HG03139 (cell line): ENCODE measurements around the gene SLC25A21.

Source experiments
- ATAC-seq: cut with Tn5 transposase; IDR thresholded peaks from one replicate; pipeline ENCODE4 v1.9.1; 2021; ENCODE audit not compliant: unreplicated experiment

Gene SLC25A21

DNA sequence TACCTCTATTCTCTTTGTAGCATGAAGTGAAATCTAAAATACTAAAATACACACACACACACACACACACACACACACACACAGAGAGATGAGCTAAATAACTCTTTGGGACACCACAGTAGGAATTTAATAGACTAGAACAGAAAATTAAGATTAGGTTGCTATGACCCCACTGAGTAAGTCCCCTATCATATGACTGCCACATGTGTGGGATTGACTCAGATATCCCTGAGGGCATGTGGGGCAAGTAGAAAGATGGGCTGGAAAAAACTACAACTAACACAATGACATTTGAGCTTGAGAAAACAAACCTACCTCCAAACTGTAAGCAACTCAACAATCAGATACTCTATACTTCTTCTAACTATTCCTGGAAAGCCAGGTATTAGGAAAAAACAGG lies 27.0 kb downstream of the SLC25A21 start:
- no peak for ATAC-seq

DNA sequence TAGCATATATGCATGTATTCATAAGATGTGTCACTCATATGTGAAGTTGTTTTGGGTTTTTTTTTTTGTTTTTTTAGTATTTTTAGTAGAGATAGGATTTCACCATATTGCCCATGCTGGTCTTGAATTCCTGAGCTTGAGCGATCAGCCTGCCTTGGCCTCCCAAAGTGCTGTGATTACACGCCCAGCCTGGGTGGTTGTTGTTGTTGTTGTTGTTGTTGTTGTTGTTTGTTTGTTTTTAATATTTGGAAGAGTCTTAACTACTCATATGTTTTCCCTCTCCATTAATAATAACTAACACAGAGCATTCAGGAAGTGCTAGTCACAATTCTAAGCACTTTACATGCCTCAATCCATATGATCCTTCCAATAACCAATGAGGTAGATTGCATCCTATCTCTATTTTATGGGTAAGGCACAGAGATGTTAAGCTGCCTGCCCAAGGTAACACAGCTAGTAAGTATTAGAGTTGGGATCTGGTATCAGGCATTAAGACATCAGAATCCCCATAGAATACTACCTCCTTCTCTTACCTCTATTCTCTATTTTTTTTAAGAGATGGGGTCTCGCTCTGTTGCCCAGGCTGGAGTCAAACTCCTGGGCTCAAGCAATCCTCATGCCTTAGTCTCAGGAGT lies 27.6 kb downstream of the SLC25A21 start:
- ATAC-seq: no peak

DNA sequence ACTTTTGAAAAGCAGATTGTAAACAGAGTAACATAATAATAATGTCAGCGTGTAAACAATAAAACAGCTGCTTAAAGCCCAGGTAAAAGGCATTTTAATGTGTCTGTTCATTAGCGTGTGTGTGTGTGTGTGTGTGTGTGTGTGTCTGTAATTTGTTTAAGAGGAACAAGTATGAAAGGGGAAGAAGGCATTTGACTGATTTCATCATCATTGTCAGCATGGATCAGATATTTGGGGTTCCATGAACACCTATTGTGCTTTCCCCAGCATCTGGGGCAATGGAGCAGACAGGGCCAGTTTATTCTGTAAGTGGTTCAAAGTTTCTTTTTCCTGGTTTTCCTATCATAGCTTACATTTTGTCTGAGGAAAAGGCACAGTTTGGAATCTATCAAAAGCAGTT lies 28.9 kb downstream of the SLC25A21 start:
- ATAC-seq: no peak

DNA sequence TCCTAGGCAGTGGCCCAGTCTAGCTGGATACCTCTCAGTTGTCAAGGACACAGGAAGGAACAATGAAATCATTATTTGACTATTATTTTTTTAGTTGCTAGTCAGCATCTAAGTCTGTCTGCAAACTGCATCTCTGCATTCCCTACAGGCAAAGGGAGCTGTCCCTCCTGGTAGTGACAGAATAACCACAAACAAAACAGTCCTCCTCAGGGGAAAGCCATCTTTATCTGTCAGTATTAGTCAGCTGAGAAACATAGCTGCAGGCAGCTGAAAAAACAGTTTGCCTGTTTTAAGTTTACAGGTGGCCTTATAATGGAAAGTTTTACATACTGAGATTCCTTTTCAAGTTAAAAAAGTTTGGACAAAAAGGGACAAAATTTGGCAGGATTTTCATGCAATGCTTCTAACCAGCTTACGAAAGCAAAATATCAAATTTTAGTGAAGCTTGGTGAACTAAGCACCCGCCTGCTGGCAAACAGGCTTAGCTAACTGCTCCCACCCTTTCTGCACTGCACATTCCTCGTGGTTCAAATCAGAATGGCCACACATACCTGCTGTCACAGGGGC lies 29.5 kb downstream of the SLC25A21 start:
- no peak for ATAC-seq

DNA sequence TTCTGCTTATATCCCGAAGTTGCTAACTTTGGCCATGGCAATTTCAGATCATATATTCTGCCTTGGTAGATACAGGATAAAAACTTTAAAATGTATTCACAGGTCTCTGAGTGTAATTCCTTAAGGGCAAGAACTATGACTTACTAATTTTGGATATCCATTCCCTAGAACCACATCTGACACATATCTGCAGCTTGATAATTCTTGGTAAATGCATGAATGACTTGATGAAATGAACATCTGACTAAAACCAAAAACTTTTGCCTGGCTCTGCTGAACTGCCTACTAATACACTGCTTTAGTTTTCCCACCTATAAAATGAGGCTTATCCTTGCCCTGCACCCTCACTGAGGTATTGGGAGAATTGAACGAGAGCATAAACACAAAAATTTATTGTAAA lies 32.2 kb downstream of the SLC25A21 start:
- ATAC-seq: no peak

- no peak for ATAC-seq
Measured at GRCh38 chr14:37139710-37140109, 32.7 kb downstream of the SLC25A21 start.

- ATAC-seq: no peak
Measured at GRCh38 chr14:37138898-37139297, 33.5 kb downstream of the SLC25A21 start.

DNA sequence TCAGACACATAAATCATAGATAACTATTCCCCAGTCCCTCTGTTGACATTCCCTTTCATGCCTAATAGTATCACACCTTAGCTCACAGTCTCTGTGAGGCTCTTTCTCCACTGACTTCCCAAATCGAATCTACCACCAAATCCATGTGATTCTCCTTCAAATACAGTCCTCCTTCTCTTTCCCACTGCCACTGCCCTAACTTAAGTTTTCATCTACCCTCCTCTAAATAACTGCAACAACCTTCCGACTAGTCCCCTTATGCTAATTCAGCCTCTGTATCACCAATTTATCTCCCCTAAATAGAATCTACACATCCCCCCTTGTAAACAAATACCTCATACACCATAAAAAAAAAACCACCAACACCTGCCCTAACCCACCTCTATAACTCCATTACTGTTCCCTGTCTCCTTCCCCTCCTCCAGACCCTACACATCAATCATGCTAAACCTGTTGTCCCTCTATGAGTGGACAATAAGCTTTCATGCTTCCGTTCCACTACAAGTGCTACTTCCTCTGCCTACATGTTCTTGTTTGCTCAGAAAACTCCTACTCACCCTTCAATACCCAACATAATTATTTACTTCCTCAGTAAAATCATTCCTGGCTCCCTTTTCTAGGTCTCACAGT lies 39.0 kb downstream of the SLC25A21 start:
- ATAC-seq: no peak

- no peak for ATAC-seq
Measured at GRCh38 chr14:37131205-37131604, 41.2 kb downstream of the SLC25A21 start.

GRCh38 chr14:37129047-37129446 lies 43.4 kb downstream of the SLC25A21 start:
- ATAC-seq: no peak

DNA sequence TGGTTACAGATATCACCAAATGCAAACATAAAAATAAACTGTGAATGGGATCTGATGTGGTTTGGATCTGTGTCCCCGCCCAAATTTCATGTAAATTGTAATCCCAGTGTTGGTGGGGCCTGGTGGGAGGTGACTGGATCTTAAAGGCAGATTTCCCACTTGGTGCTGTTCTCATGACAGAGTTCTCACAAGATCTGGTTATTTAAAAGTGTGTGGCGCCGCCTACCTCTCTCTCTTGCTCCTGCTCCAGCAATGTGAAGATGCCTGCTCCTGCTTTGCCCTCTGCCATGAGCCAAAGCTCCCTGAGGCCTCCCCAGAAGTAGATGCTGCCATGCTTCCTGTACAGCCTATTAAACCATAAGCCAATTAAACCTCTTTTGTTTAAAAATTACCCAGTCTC lies 47.8 kb downstream of the SLC25A21 start:
- ATAC-seq: no peak

- no peak for ATAC-seq
Measured at GRCh38 chr14:37122919-37123639, 49.3 kb downstream of the SLC25A21 start.

- no peak for ATAC-seq
Measured at GRCh38 chr14:37122288-37122687, 50.1 kb downstream of the SLC25A21 start.

- ATAC-seq: no peak
Measured at GRCh38 chr14:37118673-37119366, 53.6 kb downstream of the SLC25A21 start.

DNA sequence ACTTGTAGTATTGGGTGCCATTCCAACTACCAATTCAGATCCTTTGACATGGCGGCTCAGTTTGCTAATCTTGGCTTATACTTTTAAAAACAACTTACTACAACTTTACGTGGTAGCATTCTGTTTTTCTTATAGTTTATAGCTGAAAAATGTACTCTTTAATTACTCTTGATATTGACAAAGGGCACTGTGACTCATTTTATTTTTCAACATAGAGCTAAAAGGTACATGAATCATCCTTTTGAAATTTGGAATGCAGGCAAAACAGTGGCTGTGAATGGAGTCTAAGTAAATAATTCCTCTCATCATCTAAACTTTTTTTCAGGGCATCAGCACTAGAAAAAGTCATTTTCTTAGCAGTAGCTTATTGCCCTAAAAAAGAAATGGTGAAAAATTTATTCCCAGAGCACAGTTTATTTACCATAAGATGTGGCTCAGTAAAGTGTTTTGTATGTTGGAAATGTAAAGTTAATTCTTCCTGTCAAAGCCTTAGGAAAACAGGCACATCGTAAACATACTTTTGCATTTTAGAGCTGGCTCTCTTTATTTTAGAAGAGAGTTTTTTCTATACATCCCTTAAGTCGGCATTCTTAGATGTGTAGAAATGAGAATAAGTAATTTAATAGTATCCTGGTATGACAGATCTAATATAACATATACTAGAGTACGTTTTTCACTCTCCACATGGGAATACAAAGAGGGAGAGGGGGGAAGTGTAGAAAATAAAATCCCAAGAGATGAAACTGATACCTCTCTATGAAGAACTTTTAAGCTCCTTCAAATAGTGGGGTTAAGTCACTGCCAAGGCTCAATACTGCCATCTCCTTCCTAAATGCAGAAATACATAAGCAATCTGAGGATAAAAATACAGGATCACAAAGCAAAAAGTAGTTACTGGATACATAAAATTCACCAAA lies 55.2 kb downstream of the SLC25A21 start:
- ATAC-seq: no peak

DNA sequence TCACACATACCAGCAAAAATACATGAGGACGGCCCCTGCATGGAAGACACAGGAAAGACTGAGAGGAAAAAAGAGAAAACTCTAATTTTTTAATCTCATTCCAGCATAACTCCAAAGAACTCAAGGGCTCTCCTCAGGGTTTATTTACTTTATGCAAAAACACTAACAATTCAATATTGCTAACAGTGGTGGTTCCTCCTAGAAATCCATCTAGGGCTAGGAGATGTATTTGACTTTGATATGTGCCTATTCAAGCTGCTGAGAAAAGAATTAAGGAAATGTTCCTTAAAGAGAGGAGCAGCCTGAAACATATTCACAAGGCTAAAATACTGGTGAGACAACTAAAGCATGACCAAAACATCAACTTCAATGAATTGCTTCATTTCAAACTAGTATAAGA lies 57.0 kb downstream of the SLC25A21 start:
- no peak for ATAC-seq

DNA sequence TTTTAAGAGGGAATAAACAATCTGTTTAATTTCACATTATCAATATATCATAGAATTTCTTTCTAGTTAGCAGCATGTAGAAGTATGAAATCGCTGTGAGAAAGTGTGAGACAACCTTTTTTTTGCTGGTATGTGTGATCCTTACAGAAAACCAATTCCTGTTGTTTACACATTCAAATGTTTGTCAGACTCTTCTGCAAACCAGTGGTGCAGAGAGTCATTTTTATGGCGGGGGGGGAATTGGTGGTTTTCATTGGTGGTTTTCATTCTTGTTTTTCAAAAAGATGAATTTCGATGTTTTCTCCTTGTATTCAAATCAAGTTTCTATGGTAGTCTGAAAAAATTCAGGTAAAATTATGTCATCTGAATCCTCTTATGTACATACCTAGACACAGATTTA lies 57.8 kb downstream of the SLC25A21 start:
- no peak for ATAC-seq

DNA sequence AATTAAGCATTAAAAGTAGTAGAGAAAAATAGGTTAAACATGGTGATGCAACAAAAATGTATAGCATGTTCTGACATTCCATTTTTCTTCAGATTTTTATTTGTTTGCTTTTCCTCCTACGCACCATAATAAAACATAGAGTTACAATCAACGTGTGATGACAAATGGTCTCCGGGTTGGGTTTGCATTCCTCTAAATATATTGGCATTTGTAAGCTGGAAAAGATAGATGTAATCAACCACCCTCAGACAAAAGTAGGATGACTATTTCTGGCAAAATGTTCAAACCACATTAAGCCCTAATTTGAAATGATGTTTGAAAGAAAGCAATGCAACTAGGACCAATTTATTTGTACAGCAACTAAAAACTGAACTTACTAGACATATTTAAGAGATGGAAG lies 58.4 kb downstream of the SLC25A21 start:
- ATAC-seq: no peak

DNA sequence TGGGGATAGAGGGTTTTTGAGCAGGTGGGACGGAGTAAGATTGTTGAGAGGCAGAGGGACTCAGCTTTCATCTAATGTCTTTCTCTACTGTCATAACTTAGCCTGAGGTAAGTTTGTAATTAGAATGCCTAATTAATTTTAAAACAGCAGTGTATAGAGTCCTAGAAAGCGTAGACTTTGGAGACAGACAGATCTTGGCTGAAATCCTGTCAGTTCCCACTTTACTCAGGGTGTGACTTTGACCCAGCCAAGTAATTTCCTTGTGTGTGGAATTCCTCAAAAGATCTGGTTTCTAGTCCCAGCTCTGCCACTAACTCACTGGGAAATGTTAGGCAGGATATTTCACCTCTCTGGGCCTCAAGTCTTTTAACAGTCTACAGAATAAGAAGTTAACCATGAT lies 74.3 kb downstream of the SLC25A21 start:
- ATAC-seq: no peak

GRCh38 chr14:37094502-37094901 lies 77.9 kb downstream of the SLC25A21 start:
- ATAC-seq: no peak
